HS-5 (cell line): ENCODE measurements around the gene PYM1.
"Not testable (repeated sequence)": the region's sequence is repeated elsewhere in the genome, so short reads cannot be mapped to it uniquely, and the experiment has no call there.

Experiments used
- DNase-seq: peaks from one replicate; pipeline ENCODE4 v3.0.0-alpha.2; 2012; ENCODE audit warnings: low read depth

Gene PYM1

GRCh38 chr12:55938826-55939501, 11.3 kb upstream of the PYM1 start:
- no peak for DNase-seq

- DNase-seq = no peak
Measured at GRCh38 chr12:55937981-55938380, 10.3 kb upstream of the PYM1 start.

GRCh38 chr12:55935738-55936151, 8.1 kb upstream of the PYM1 start:
- DNase-seq = no peak

- no peak for DNase-seq
Measured at GRCh38 chr12:55934773-55935172, 7.1 kb upstream of the PYM1 start.

- DNase-seq = no peak
Measured at GRCh38 chr12:55933799-55934742, 6.4 kb upstream of the PYM1 start.

GRCh38 chr12:55933169-55933798, 5.6 kb upstream of the PYM1 start:
- no peak for DNase-seq

GRCh38 chr12:55932551-55932910, 4.8 kb upstream of the PYM1 start:
- DNase-seq = no peak

GRCh38 chr12:55931780-55932550, 4.3 kb upstream of the PYM1 start:
- DNase-seq = no peak

GRCh38 chr12:55931317-55931779, 3.7 kb upstream of the PYM1 start:
- DNase-seq = no peak

GRCh38 chr12:55930771-55931316, 3.1 kb upstream of the PYM1 start, which contains the start of gene DGKA:
Gene DGKA, plus strand, starts transcription at chr12:55931162. Its CDS starts 5,342 bp downstream, at chr12:55936504.
- no peak for DNase-seq

GRCh38 chr12:55929306-55929791, 1.7 kb upstream of the PYM1 start:
- no peak for DNase-seq

- peak; percentile 69 for DNase-seq
Measured at GRCh38 chr12:55926738-55927587, 731 bp downstream of the PYM1 start.

GRCh38 chr12:55925870-55926737, 1.6 kb downstream of the PYM1 start:
- DNase-seq = no peak

- DNase-seq = no peak
Measured at GRCh38 chr12:55925371-55925770, 2.3 kb downstream of the PYM1 start.

GRCh38 chr12:55923648-55924047, 4.0 kb downstream of the PYM1 start:
- not testable (repeated sequence) for DNase-seq

GRCh38 chr12:55922126-55922525, 5.6 kb downstream of the PYM1 start:
- no peak for DNase-seq

GRCh38 chr12:55919032-55919431, 8.7 kb downstream of the PYM1 start:
- not testable (repeated sequence) for DNase-seq

GRCh38 chr12:55915482-55915859, 12.2 kb downstream of the PYM1 start:
- DNase-seq = no peak

- DNase-seq = no peak
Measured at GRCh38 chr12:55912908-55913307, 14.8 kb downstream of the PYM1 start.
